T-helper 9 cell (primary cell): ENCODE results near the gene KRTAP5-8.
"Not testable (repeated sequence)": the region's sequence is repeated elsewhere in the genome, so short reads cannot be mapped to it uniquely, and the experiment has no call there.

Source experiments
- DNase-seq: peaks from one replicate; pipeline ENCODE4 v3.0.0-alpha.2; 2020
- total RNA-seq, 2 donors: gene quantifications; one replicate each; lab custom pipeline; 2026; lab: John Stamatoyannopoulos, UW

Gene KRTAP5-8
- 0 to 0.07 reads per million in 2 donors for total RNA-seq

- not testable (repeated sequence) for DNase-seq
These were observed at the start of gene KRTAP5-8 for GRCh38 chr11:71537977-71538665. KRTAP5-8 (plus strand) TSS chr11:71538025; CDS start chr11:71538056, 31 bp downstream.

- no peak for DNase-seq
These were observed 49.0 kb upstream of the KRTAP5-8 start for GRCh38 chr11:71488681-71489270.

- DNase-seq, result no peak
These were observed 48.3 kb upstream of the KRTAP5-8 start for GRCh38 chr11:71489311-71490043.

GRCh38 chr11:71490044-71490730 is 47.6 kb upstream of the KRTAP5-8 start:
- DNase-seq, result no peak

- DNase-seq, result no peak
These were observed 47.0 kb upstream of the KRTAP5-8 start for GRCh38 chr11:71490731-71491390.

- no peak for DNase-seq
These were observed 46.3 kb upstream of the KRTAP5-8 start for GRCh38 chr11:71491531-71491930.

GRCh38 chr11:71491940-71492339 is 45.9 kb upstream of the KRTAP5-8 start:
- no peak for DNase-seq

GRCh38 chr11:71495286-71496230 is 42.3 kb upstream of the KRTAP5-8 start:
- no peak for DNase-seq

GRCh38 chr11:71496421-71496820 is 41.4 kb upstream of the KRTAP5-8 start:
- no peak for DNase-seq

GRCh38 chr11:71498091-71498490 is 39.7 kb upstream of the KRTAP5-8 start:
- no peak for DNase-seq

- no peak for DNase-seq
These were observed 38.7 kb upstream of the KRTAP5-8 start for GRCh38 chr11:71499125-71499524.

- no peak for DNase-seq
These were observed 38.3 kb upstream of the KRTAP5-8 start for GRCh38 chr11:71499546-71499945.

GRCh38 chr11:71500601-71501021 is 37.2 kb upstream of the KRTAP5-8 start:
- DNase-seq, result no peak

- DNase-seq, result no peak
These were observed 36.5 kb upstream of the KRTAP5-8 start for GRCh38 chr11:71501071-71501985.

- no peak for DNase-seq
These were observed 35.8 kb upstream of the KRTAP5-8 start for GRCh38 chr11:71502026-71502425.

GRCh38 chr11:71502871-71503435 is 34.9 kb upstream of the KRTAP5-8 start:
- DNase-seq, result no peak

GRCh38 chr11:71504531-71504930 is 33.3 kb upstream of the KRTAP5-8 start:
- DNase-seq, result no peak

- DNase-seq, result no peak
These were observed 32.8 kb upstream of the KRTAP5-8 start for GRCh38 chr11:71505001-71505400.

GRCh38 chr11:71505781-71506180 is 32.0 kb upstream of the KRTAP5-8 start:
- no peak for DNase-seq

- no peak for DNase-seq
These were observed 30.7 kb upstream of the KRTAP5-8 start for GRCh38 chr11:71507102-71507501.
